Measurements from ENCODE around the gene IDH3G. TPM values are rescaled to one million over a fixed set of nuclear protein-coding genes. Genes with fewer than 3 reads are reported as not detected.

Gene IDH3G
- total and polyA plus RNA-seq, 2 experiments from 2014 or later = 41.4 to 49.0 TPM

DNA sequence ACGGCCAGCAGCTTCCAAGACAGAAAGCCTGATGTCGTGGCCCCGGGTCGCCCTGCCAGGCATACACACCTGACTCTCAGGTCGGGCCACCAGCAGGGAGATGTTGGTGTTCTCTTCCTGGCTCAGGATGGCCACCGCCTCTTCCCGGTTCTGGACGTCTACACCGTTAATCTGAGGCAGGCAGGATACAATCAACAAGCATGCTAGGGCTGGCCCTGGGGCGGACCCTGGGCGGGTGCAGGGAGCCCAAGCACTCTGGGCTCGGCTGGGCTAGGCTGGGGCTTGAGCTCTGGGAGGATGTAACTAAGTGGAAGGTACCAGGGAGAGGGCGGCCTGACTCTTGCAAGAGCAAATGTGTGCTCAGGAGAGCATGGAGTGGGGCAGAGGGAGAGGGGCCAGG is 11.3 kb upstream of the IDH3G start:
- DNase-seq (ENCODE audit: low spot score) (no peak), ATAC-seq (no peak)
- Histone ChIP-seq H3K36me3 (ENCODE audit: insufficient read depth) (no peaks in the 10 kb centered on the region), H3K4me1 (ENCODE audit: insufficient read depth) (no peaks in the 10 kb centered on the region), H3K79me2 (replicated peaks; ENCODE audit: insufficient read depth) (peaks cover 24% of the 10 kb centered on the region), H3K27ac (ENCODE audit: low read depth) (no peak overlapping the region), H3K4me3 (no peak overlapping the region), H3K4me2 (no peak overlapping the region), H3K27me3 (ENCODE audit: insufficient read depth) (no peaks in the 10 kb centered on the region), H2AFZ (no peak overlapping the region), H4K20me1 (replicated peaks; ENCODE audit: insufficient read depth) (no peaks in the 10 kb centered on the region; the same call in 1 of the 2 replicates), H3K9me2 (ENCODE audit: insufficient read depth) (no peaks in the 10 kb centered on the region), H3F3A (replicated peaks; ENCODE audit: low read depth) (0 out of 2 replicates have a peak, but pooled peaks cover 2% of the 10 kb centered on the region)
- Mint-ChIP-seq H3K4me3 (no peak overlapping the region), H3K27me3 (ENCODE audit: insufficient read depth, low read depth, poor library complexity) (peaks cover 10% of the 10 kb centered on the region), H3K9me3 (no peaks in the 10 kb centered on the region), H3K36me3 (ENCODE audit: low read depth) (peaks cover 22% of the 10 kb centered on the region), H3K4me1 (peaks cover 20% of the 10 kb centered on the region; the same call in 2 of the 3 replicates), H3K27ac (no peak overlapping the region; the same call in 1 of the 2 replicates)
- TF ChIP-seq EZH2 (IDR thresholded peaks at IDR 0.05; ENCODE audit: low read depth, unreplicated experiment) = no peak
- no peak for TF ChIP-seq POLR2AphosphoS5 (IDR thresholded peaks at IDR 0.05; ENCODE audit: low read depth)
- no peak for TF ChIP-seq STAT1 (IDR thresholded peaks at IDR 0.05; ENCODE audit: unreplicated experiment)
- TF ChIP-seq, protein P1, sequence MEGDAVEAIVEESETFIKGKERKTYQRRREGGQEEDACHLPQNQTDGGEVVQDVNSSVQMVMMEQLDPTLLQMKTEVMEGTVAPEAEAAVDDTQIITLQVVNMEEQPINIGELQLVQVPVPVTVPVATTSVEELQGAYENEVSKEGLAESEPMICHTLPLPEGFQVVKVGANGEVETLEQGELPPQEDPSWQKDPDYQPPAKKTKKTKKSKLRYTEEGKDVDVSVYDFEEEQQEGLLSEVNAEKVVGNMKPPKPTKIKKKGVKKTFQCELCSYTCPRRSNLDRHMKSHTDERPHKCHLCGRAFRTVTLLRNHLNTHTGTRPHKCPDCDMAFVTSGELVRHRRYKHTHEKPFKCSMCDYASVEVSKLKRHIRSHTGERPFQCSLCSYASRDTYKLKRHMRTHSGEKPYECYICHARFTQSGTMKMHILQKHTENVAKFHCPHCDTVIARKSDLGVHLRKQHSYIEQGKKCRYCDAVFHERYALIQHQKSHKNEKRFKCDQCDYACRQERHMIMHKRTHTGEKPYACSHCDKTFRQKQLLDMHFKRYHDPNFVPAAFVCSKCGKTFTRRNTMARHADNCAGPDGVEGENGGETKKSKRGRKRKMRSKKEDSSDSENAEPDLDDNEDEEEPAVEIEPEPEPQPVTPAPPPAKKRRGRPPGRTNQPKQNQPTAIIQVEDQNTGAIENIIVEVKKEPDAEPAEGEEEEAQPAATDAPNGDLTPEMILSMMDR (conservative IDR thresholded peaks at IDR 0.05; ENCODE audit: low read depth in 2 of 2) = no peak
- no peak for TF ChIP-seq JUNB (IDR thresholded peaks at IDR 0.05; ENCODE audit: unreplicated experiment)
- no peak for TF ChIP-seq CREB1 (CRISPR knock-in tag; IDR thresholded peaks at IDR 0.05; ENCODE audit: low read depth)
- no peak for TF ChIP-seq EZH2phosphoT487 (IDR thresholded peaks at IDR 0.05; ENCODE audit: unreplicated experiment)
- TF ChIP-seq, protein P2, sequence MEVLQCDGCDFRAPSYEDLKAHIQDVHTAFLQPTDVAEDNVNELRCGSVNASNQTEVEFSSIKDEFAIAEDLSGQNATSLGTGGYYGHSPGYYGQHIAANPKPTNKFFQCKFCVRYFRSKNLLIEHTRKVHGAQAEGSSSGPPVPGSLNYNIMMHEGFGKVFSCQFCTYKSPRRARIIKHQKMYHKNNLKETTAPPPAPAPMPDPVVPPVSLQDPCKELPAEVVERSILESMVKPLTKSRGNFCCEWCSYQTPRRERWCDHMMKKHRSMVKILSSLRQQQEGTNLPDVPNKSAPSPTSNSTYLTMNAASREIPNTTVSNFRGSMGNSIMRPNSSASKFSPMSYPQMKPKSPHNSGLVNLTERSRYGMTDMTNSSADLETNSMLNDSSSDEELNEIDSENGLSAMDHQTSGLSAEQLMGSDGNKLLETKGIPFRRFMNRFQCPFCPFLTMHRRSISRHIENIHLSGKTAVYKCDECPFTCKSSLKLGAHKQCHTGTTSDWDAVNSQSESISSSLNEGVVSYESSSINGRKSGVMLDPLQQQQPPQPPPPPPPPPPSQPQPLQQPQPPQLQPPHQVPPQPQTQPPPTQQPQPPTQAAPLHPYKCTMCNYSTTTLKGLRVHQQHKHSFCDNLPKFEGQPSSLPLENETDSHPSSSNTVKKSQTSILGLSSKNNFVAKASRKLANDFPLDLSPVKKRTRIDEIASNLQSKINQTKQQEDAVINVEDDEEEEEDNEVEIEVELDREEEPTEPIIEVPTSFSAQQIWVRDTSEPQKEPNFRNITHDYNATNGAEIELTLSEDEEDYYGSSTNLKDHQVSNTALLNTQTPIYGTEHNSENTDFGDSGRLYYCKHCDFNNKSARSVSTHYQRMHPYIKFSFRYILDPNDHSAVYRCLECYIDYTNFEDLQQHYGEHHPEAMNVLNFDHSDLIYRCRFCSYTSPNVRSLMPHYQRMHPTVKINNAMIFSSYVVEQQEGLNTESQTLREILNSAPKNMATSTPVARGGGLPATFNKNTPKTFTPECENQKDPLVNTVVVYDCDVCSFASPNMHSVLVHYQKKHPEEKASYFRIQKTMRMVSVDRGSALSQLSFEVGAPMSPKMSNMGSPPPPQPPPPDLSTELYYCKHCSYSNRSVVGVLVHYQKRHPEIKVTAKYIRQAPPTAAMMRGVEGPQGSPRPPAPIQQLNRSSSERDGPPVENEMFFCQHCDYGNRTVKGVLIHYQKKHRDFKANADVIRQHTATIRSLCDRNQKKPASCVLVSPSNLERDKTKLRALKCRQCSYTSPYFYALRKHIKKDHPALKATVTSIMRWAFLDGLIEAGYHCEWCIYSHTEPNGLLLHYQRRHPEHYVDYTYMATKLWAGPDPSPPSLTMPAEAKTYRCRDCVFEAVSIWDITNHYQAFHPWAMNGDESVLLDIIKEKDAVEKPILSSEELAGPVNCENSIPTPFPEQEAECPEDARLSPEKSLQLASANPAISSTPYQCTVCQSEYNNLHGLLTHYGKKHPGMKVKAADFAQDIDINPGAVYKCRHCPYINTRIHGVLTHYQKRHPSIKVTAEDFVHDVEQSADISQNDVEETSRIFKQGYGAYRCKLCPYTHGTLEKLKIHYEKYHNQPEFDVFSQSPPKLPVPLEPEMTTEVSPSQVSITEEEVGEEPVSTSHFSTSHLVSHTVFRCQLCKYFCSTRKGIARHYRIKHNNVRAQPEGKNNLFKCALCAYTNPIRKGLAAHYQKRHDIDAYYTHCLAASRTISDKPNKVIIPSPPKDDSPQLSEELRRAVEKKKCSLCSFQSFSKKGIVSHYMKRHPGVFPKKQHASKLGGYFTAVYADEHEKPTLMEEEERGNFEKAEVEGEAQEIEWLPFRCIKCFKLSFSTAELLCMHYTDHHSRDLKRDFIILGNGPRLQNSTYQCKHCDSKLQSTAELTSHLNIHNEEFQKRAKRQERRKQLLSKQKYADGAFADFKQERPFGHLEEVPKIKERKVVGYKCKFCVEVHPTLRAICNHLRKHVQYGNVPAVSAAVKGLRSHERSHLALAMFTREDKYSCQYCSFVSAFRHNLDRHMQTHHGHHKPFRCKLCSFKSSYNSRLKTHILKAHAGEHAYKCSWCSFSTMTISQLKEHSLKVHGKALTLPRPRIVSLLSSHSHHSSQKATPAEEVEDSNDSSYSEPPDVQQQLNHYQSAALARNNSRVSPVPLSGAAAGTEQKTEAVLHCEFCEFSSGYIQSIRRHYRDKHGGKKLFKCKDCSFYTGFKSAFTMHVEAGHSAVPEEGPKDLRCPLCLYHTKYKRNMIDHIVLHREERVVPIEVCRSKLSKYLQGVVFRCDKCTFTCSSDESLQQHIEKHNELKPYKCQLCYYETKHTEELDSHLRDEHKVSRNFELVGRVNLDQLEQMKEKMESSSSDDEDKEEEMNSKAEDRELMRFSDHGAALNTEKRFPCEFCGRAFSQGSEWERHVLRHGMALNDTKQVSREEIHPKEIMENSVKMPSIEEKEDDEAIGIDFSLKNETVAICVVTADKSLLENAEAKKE (CRISPR knock-in tag; IDR thresholded peaks at IDR 0.05) = no peak
- no peak for TF ChIP-seq ZNF331 (CRISPR knock-in tag; IDR thresholded peaks at IDR 0.05; ENCODE audit: low read depth)
- TF ChIP-seq, protein P3, sequence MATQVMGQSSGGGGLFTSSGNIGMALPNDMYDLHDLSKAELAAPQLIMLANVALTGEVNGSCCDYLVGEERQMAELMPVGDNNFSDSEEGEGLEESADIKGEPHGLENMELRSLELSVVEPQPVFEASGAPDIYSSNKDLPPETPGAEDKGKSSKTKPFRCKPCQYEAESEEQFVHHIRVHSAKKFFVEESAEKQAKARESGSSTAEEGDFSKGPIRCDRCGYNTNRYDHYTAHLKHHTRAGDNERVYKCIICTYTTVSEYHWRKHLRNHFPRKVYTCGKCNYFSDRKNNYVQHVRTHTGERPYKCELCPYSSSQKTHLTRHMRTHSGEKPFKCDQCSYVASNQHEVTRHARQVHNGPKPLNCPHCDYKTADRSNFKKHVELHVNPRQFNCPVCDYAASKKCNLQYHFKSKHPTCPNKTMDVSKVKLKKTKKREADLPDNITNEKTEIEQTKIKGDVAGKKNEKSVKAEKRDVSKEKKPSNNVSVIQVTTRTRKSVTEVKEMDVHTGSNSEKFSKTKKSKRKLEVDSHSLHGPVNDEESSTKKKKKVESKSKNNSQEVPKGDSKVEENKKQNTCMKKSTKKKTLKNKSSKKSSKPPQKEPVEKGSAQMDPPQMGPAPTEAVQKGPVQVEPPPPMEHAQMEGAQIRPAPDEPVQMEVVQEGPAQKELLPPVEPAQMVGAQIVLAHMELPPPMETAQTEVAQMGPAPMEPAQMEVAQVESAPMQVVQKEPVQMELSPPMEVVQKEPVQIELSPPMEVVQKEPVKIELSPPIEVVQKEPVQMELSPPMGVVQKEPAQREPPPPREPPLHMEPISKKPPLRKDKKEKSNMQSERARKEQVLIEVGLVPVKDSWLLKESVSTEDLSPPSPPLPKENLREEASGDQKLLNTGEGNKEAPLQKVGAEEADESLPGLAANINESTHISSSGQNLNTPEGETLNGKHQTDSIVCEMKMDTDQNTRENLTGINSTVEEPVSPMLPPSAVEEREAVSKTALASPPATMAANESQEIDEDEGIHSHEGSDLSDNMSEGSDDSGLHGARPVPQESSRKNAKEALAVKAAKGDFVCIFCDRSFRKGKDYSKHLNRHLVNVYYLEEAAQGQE (IDR thresholded peaks at IDR 0.05; ENCODE audit: unreplicated experiment) = no peak
- TF ChIP-seq, protein P4, sequence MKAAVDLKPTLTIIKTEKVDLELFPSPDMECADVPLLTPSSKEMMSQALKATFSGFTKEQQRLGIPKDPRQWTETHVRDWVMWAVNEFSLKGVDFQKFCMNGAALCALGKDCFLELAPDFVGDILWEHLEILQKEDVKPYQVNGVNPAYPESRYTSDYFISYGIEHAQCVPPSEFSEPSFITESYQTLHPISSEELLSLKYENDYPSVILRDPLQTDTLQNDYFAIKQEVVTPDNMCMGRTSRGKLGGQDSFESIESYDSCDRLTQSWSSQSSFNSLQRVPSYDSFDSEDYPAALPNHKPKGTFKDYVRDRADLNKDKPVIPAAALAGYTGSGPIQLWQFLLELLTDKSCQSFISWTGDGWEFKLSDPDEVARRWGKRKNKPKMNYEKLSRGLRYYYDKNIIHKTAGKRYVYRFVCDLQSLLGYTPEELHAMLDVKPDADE (IDR thresholded peaks at IDR 0.05) = no peak
- TF ChIP-seq NANOG (IDR thresholded peaks at IDR 0.05; ENCODE audit: borderline replicate concordance) = no peak
- TF ChIP-seq ZNF114 (CRISPR knock-in tag; IDR thresholded peaks at IDR 0.05) = no peak
